ENCODE data around the gene BTBD2. TPM values are rescaled to one million over a fixed set of nuclear protein-coding genes. Genes with fewer than 3 reads are reported as not detected.

BTBD2 gene
- total RNA-seq, 4 donors from 2014 or later, result 52.8 to 137 (median 77.1) TPM

- peaks cover 0 to 7% (median 2%) of the 10 kb centered on the region in 4 donors for H3K36me3 ChIP-seq
- no peaks in the 10 kb centered on the region for H3K27me3 ChIP-seq
- 19% methylated on average over 26 of the region's 74 CpGs for WGBS
- H3K27ac ChIP-seq (replicated peaks in 1 of 4), result peak overlapping the region; percentile 69 to 83 (median 72)
- TF ChIP-seq CTCF (IDR thresholded peaks at IDR 0.05), result no peak
- no peak for TF ChIP-seq POLR2AphosphoS5 (IDR thresholded peaks at IDR 0.05)
- no peak for TF ChIP-seq POLR2A (IDR thresholded peaks at IDR 0.05; ENCODE audit: low read depth)
- TF ChIP-seq EP300 (IDR thresholded peaks at IDR 0.05), result no peak
- no peaks in the 10 kb centered on the region for H3K9me3 ChIP-seq
- no peak for DNase-seq (ENCODE audit: extremely low spot score)
- intact Hi-C loops (cut with DNase I), result no loop called here
- H3K4me3 ChIP-seq, result peak overlapping the region; percentile 64 to 89 (median 76)
- peaks cover 20 to 46% (median 44%) of the 10 kb centered on the region in 4 donors for H3K4me1 ChIP-seq
Observed at GRCh38 chr19:2014731-2015607, 545 bp downstream of the BTBD2 start.

- intact Hi-C loops (cut with DNase I), result no loop called here
Observed at GRCh38 chr19:2014131-2014571, 1.4 kb downstream of the BTBD2 start.

GRCh38 chr19:2013683-2013961 lies 1.9 kb downstream of the BTBD2 start:
- intact Hi-C loops (cut with DNase I), result no loop called here
- no peak for DNase-seq (ENCODE audit: extremely low spot score)
- Histone ChIP-seq H3K27me3 (no peaks in the 10 kb centered on the region), H3K4me1 (peaks cover 15 to 38% (median 35%) of the 10 kb centered on the region in 4 donors), H3K4me3 (no peak overlapping the region), H3K9me3 (no peaks in the 10 kb centered on the region), H3K27ac (replicated peaks in 1 of 4) (peak overlapping the region; percentile 27 to 83 (median 72)), H3K36me3 (peaks cover 0 to 7% (median 2%) of the 10 kb centered on the region in 4 donors)
- TF ChIP-seq POLR2A (IDR thresholded peaks at IDR 0.05; ENCODE audit: low read depth), result no peak
- no peak for TF ChIP-seq EP300 (IDR thresholded peaks at IDR 0.05)
- no peak for TF ChIP-seq POLR2AphosphoS5 (IDR thresholded peaks at IDR 0.05)
- TF ChIP-seq CTCF (IDR thresholded peaks at IDR 0.05), result no peak
- WGBS, result 87% methylated on average over 6 of the region's 6 CpGs

More at GRCh38 chr19:2014131-2014571, 1.4 kb downstream of the BTBD2 start:
- Histone ChIP-seq H3K9me3 (no peaks in the 10 kb centered on the region), H3K4me3 (peak overlapping the region; percentile 64 to 89 (median 76)), H3K27me3 (no peaks in the 10 kb centered on the region), H3K27ac (replicated peaks in 1 of 4) (peak overlapping the region in 3 of 4 donors; percentile 70 to 83 (median 74)), H3K4me1 (peaks cover 15 to 38% (median 36%) of the 10 kb centered on the region in 4 donors), H3K36me3 (peaks cover 0 to 7% (median 2%) of the 10 kb centered on the region in 4 donors)
- 63% methylated on average over 5 of the region's 5 CpGs for WGBS
- no peak for DNase-seq (ENCODE audit: extremely low spot score)
- no peak for TF ChIP-seq EP300 (IDR thresholded peaks at IDR 0.05)
- TF ChIP-seq POLR2A (IDR thresholded peaks at IDR 0.05; ENCODE audit: low read depth), result no peak
- TF ChIP-seq POLR2AphosphoS5 (IDR thresholded peaks at IDR 0.05), result no peak
- TF ChIP-seq CTCF (IDR thresholded peaks at IDR 0.05), result no peak

GRCh38 chr19:2012941-2013682 lies 2.4 kb downstream of the BTBD2 start:
- H3K27ac ChIP-seq (replicated peaks in 1 of 4), result peak overlapping the region; percentile 23 to 74 (median 40)
- DNase-seq (ENCODE audit: extremely low spot score), result no peak
- peaks cover 15 to 38% (median 35%) of the 10 kb centered on the region in 4 donors for H3K4me1 ChIP-seq
- no peak for TF ChIP-seq POLR2A (IDR thresholded peaks at IDR 0.05; ENCODE audit: low read depth)
- TF ChIP-seq CTCF (IDR thresholded peaks at IDR 0.05), result no peak
- no peak for TF ChIP-seq POLR2AphosphoS5 (IDR thresholded peaks at IDR 0.05)
- TF ChIP-seq EP300 (IDR thresholded peaks at IDR 0.05), result no peak
- H3K4me3 ChIP-seq, result no peak overlapping the region
- H3K36me3 ChIP-seq, result peaks cover 0 to 7% (median 2%) of the 10 kb centered on the region in 4 donors
- intact Hi-C loops (cut with DNase I), result no loop called here
- H3K9me3 ChIP-seq, result no peaks in the 10 kb centered on the region
- 83% methylated on average over 13 of the region's 21 CpGs for WGBS
- H3K27me3 ChIP-seq, result no peaks in the 10 kb centered on the region

Measured in esophagus muscularis mucosa (tissue), 4 donors.